HG03565 (cell line): ENCODE measurements around the gene FRMD3.

Source experiments
- ATAC-seq: cut with Tn5 transposase; IDR thresholded peaks from one replicate; pipeline ENCODE4 v1.9.1; 2021; ENCODE audit warnings: mild to moderate bottlenecking, moderate library complexity; ENCODE audit not compliant: unreplicated experiment

The FRMD3 gene

GRCh38 chr9:83343366-83343999 lies 194.7 kb downstream of the FRMD3 start:
- no peak for ATAC-seq

GRCh38 chr9:83342731-83343130 lies 195.5 kb downstream of the FRMD3 start:
- ATAC-seq, result no peak

- ATAC-seq, result no peak
Observed at GRCh38 chr9:83342006-83342405, 196.2 kb downstream of the FRMD3 start.

- ATAC-seq, result no peak
Observed at GRCh38 chr9:83340451-83340850, 197.8 kb downstream of the FRMD3 start.

- no peak for ATAC-seq
Observed at GRCh38 chr9:83339435-83339834, 198.8 kb downstream of the FRMD3 start.

- ATAC-seq, result no peak
Observed at GRCh38 chr9:83336706-83337105, 201.5 kb downstream of the FRMD3 start.

GRCh38 chr9:83334320-83334719 lies 203.9 kb downstream of the FRMD3 start:
- ATAC-seq, result no peak

GRCh38 chr9:83330207-83331196 lies 207.7 kb downstream of the FRMD3 start:
- no peak for ATAC-seq

- ATAC-seq, result no peak
Observed at GRCh38 chr9:83327750-83328622, 210.2 kb downstream of the FRMD3 start.

GRCh38 chr9:83327323-83327722 lies 210.9 kb downstream of the FRMD3 start:
- ATAC-seq, result no peak

- no peak for ATAC-seq
Observed at GRCh38 chr9:83323148-83323547, 215.1 kb downstream of the FRMD3 start.

- no peak for ATAC-seq
Observed at GRCh38 chr9:83322438-83322837, 215.8 kb downstream of the FRMD3 start.

GRCh38 chr9:83317244-83317643 lies 221.0 kb downstream of the FRMD3 start:
- ATAC-seq, result no peak

GRCh38 chr9:83315649-83316048 lies 222.6 kb downstream of the FRMD3 start:
- no peak for ATAC-seq

GRCh38 chr9:83313781-83314180 lies 224.4 kb downstream of the FRMD3 start:
- no peak for ATAC-seq

GRCh38 chr9:83312537-83312936 lies 225.7 kb downstream of the FRMD3 start:
- no peak for ATAC-seq

GRCh38 chr9:83307066-83307724 lies 231.0 kb downstream of the FRMD3 start:
- ATAC-seq, result no peak

- ATAC-seq, result no peak
Observed at GRCh38 chr9:83304686-83305085, 233.5 kb downstream of the FRMD3 start.

GRCh38 chr9:83299571-83299970 lies 238.6 kb downstream of the FRMD3 start:
- no peak for ATAC-seq

GRCh38 chr9:83299094-83299493 lies 239.1 kb downstream of the FRMD3 start:
- ATAC-seq, result no peak

GRCh38 chr9:83296123-83296522 lies 242.1 kb downstream of the FRMD3 start:
- ATAC-seq, result peak; percentile 65
